K562 (cell line): ENCODE measurements around the gene OR11G2. TPM values are rescaled to one million over a fixed set of nuclear protein-coding genes. Genes with fewer than 3 reads are reported as not detected.

Source experiments
- CBX8 ChIP-seq: fragments of 200-600 bp; sonication (generic); IDR thresholded peaks from 2 replicates; pipeline ENCODE4 v1.6.1; 2012; ENCODE audit warnings: borderline replicate concordance, mixed run types, low read depth, mild to moderate bottlenecking, moderate library complexity, mixed read lengths, low read length, control low read depth, inconsistent platforms; ENCODE audit not compliant: poor library complexity, severe bottlenecking; ENCODE audit errors: extremely low read depth
- HNRNPH1 ChIP-seq: fragments of 200-400 bp; formaldehyde crosslinking; optimal IDR thresholded peaks from 2 replicates; pipeline ENCODE3; 2017; ENCODE audit warnings: low read depth, mild to moderate bottlenecking, low read length, moderate library complexity
- KAT7 ChIP-seq: sonication (generic); formaldehyde crosslinking; IDR thresholded peaks from 2 replicates; pipeline ENCODE4 v1.8.0; 2022; ENCODE audit warnings: missing genetic modification reagents, mild to moderate bottlenecking, borderline replicate concordance
- KDM4B ChIP-seq, 2 experiments: fragments of 450-650 bp in 1 of 2; sonication (generic) in 1 of 2; IDR thresholded peaks; 2 replicates each; pipeline ENCODE4 v1.6.1; 2016 to 2017; ENCODE audit warnings: borderline replicate concordance in 2 of 2, antibody characterized with exemption in 1 of 2, low read depth in 1 of 2, mild to moderate bottlenecking in 1 of 2
- KLF16 ChIP-seq: IDR thresholded peaks from 2 replicates; pipeline ENCODE4 v1.6.1; 2016; ENCODE audit warnings: antibody characterized with exemption
- MXI1 ChIP-seq: IDR thresholded peaks from 2 replicates; pipeline ENCODE4 v1.6.1; 2011; ENCODE audit warnings: low read depth, mild to moderate bottlenecking, improper control_type of control experiment, low read length
- NR4A1 ChIP-seq, 2 experiments: fragments of 250-450 bp in 1 of 2; fragments of 450-650 bp in 1 of 2; sonication (Bioruptor Pico) in 1 of 2; IDR thresholded peaks; 2 replicates each; pipeline versions ENCODE4 v1.4.0 to v1.6.1; 2016 to 2020; ENCODE audit warnings: mild to moderate bottlenecking in 2 of 2, missing compliant biosample characterization in 1 of 2, missing genetic modification characterization in 1 of 2, moderate library complexity in 1 of 2
- PTTG1 ChIP-seq: fragments of 450-650 bp; IDR thresholded peaks from 2 replicates; pipeline ENCODE4 v1.6.1; 2016; ENCODE audit warnings: low read depth, mild to moderate bottlenecking, missing genetic modification characterization, missing compliant biosample characterization
- TCFL5 ChIP-seq: fragments of 250-450 bp; sonication (Bioruptor Pico); conservative IDR thresholded peaks from 2 replicates; pipeline ENCODE4 v1.6.1; 2021; ENCODE audit warnings: mild to moderate bottlenecking, moderate library complexity, matching md5 sums
- TEAD4 ChIP-seq, 2 experiments: sonication (generic) in 1 of 2; formaldehyde crosslinking in 1 of 2; IDR thresholded peaks; 2 replicates each; pipeline versions ENCODE4 v1.6.1 to v1.8.0; 2012 to 2022; ENCODE audit warnings: borderline replicate concordance in 1 of 2, inconsistent platforms in 1 of 2, low read length in 1 of 2, mild to moderate bottlenecking in 1 of 2, missing genetic modification reagents in 1 of 2
- ZKSCAN3 ChIP-seq: fragments of 250-450 bp; sonication (Bioruptor Pico); IDR thresholded peaks from 2 replicates; pipeline ENCODE4 v1.4.0; 2020
- ZNF143 ChIP-seq: sonication (generic); formaldehyde crosslinking; IDR thresholded peaks from 2 replicates; pipeline ENCODE4 v1.9.0; 2022; ENCODE audit warnings: mild to moderate bottlenecking, missing genetic modification reagents
- ZNF175 ChIP-seq: fragments of 200-800 bp; sonication (Bioruptor generic); IDR thresholded peaks from 2 replicates; pipeline ENCODE4 v1.6.1; 2016; ENCODE audit warnings: low read depth, mild to moderate bottlenecking, missing genetic modification characterization, missing compliant biosample characterization
- ZNF449 ChIP-seq: fragments of 250-450 bp; sonication (Bioruptor Pico); IDR thresholded peaks from 2 replicates; pipeline ENCODE4 v1.8.0; 2022; ENCODE audit warnings: moderate library complexity, mild to moderate bottlenecking, inconsistent platforms
- polyA plus RNA-seq, 8 experiments: library from polyadenylated mRNA; depleted of rRNA in 4 of 8; stranded (reverse) in 5 of 8; unstranded in 3 of 8; fragments of >200 nt; fragmentation: Nextera tagmentation in 2 of 8; fragmentation: Illumina TruSeq in 1 of 8; extraction: Ambion mirVana in 2 of 8; extraction: Trizol in 1 of 8; gene quantifications; 2 replicates each; pipeline versions ENCODE4 v1.2.1 to v1.2.3, GENCODE V29; 2011 to 2014; ENCODE audit warnings: inconsistent platforms in 1 of 8, missing spikeins in 1 of 8
- total RNA-seq, 7 experiments: library from RNA; depleted of rRNA in 6 of 7; stranded (reverse); fragments of >200 nt in 6 of 7; fragmentation: Illumina TruSeq in 2 of 7; extraction: Trizol in 2 of 7; gene quantifications; 2 replicates each; pipeline versions ENCODE4 v1.2.1 to v1.2.3, GENCODE V29; 2011 to 2021; ENCODE audit warnings: low replicate concordance in 1 of 7
- TF ChIP-seq, protein P1 (sequence below), 2 experiments: fragments of 450-650 bp in 1 of 2; sonication (generic) in 1 of 2; formaldehyde crosslinking in 1 of 2; IDR thresholded peaks in 1 of 2; conservative IDR thresholded peaks in 1 of 2; 2 replicates each; pipeline versions ENCODE4 v1.6.1 to v1.8.1; 2016 to 2023; ENCODE audit warnings: mild to moderate bottlenecking in 2 of 2, moderate library complexity in 2 of 2, inconsistent platforms in 1 of 2, missing genetic modification reagents in 1 of 2
- TF ChIP-seq, protein P2 (sequence below): fragments of 450-650 bp; formaldehyde crosslinking; IDR thresholded peaks from 2 replicates; pipeline ENCODE4 v1.4.0; 2020; ENCODE audit warnings: mild to moderate bottlenecking, moderate library complexity
- TF ChIP-seq, protein P3 (sequence below): fragments of 250-450 bp; sonication (Bioruptor Pico); IDR thresholded peaks from 2 replicates; pipeline ENCODE4 v1.8.0; 2022; ENCODE audit warnings: moderate library complexity, mild to moderate bottlenecking, inconsistent platforms
- TF ChIP-seq, protein P4 (sequence below): fragments of 250-450 bp; sonication (Bioruptor Pico); IDR thresholded peaks from 2 replicates; pipeline ENCODE4 v1.4.0; 2020; ENCODE audit warnings: mild to moderate bottlenecking, moderate library complexity

The OR11G2 gene
- total and polyA plus RNA-seq, 9 of the 15 experiments (the other 6 are each of a cell fraction or from before 2014, with no cell fraction given): not detected

- TF ChIP-seq, protein P1, sequence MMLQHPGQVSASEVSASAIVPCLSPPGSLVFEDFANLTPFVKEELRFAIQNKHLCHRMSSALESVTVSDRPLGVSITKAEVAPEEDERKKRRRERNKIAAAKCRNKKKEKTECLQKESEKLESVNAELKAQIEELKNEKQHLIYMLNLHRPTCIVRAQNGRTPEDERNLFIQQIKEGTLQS (IDR thresholded peaks at IDR 0.05): no peak; the same call in 1 of the 2 replicates
- TF ChIP-seq, protein P1 (CRISPR knock-in tag; conservative IDR thresholded peaks at IDR 0.05): no peak
- TF ChIP-seq, protein P2, sequence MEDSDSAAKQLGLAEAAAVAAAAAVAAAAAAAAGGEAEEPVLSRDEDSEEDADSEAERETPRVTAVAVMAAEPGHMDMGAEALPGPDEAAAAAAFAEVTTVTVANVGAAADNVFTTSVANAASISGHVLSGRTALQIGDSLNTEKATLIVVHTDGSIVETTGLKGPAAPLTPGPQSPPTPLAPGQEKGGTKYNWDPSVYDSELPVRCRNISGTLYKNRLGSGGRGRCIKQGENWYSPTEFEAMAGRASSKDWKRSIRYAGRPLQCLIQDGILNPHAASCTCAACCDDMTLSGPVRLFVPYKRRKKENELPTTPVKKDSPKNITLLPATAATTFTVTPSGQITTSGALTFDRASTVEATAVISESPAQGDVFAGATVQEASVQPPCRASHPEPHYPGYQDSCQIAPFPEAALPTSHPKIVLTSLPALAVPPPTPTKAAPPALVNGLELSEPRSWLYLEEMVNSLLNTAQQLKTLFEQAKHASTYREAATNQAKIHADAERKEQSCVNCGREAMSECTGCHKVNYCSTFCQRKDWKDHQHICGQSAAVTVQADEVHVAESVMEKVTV (CRISPR knock-in tag): no peak
- TF ChIP-seq TCFL5: no peak
- TF ChIP-seq KAT7 (CRISPR knock-in tag): no peak
- TF ChIP-seq, protein P3, sequence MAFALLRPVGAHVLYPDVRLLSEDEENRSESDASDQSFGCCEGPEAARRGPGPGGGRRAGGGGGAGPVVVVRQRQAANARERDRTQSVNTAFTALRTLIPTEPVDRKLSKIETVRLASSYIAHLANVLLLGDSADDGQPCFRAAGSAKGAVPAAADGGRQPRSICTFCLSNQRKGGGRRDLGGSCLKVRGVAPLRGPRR (CRISPR knock-in tag): no peak
- TF ChIP-seq KLF16: peak; percentile 97
- TF ChIP-seq ZNF175 (CRISPR knock-in tag): peak; percentile 77; the same call in 1 of the 2 replicates
- peak; percentile 55; the same call in 1 of the 2 replicates for TF ChIP-seq MXI1
- TF ChIP-seq ZNF449 (CRISPR knock-in tag): no peak
- no peak for TF ChIP-seq HNRNPH1
- TF ChIP-seq PTTG1: no peak
- TF ChIP-seq, protein P4, sequence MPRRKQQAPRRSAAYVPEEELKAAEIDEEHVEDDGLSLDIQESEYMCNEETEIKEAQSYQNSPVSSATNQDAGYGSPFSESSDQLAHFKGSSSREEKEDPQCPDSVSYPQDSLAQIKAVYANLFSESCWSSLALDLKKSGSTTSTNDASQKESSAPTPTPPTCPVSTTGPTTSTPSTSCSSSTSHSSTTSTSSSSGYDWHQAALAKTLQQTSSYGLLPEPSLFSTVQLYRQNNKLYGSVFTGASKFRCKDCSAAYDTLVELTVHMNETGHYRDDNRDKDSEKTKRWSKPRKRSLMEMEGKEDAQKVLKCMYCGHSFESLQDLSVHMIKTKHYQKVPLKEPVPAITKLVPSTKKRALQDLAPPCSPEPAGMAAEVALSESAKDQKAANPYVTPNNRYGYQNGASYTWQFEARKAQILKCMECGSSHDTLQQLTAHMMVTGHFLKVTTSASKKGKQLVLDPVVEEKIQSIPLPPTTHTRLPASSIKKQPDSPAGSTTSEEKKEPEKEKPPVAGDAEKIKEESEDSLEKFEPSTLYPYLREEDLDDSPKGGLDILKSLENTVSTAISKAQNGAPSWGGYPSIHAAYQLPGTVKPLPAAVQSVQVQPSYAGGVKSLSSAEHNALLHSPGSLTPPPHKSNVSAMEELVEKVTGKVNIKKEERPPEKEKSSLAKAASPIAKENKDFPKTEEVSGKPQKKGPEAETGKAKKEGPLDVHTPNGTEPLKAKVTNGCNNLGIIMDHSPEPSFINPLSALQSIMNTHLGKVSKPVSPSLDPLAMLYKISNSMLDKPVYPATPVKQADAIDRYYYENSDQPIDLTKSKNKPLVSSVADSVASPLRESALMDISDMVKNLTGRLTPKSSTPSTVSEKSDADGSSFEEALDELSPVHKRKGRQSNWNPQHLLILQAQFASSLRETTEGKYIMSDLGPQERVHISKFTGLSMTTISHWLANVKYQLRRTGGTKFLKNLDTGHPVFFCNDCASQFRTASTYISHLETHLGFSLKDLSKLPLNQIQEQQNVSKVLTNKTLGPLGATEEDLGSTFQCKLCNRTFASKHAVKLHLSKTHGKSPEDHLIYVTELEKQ (CRISPR knock-in tag): no peak
- TF ChIP-seq TEAD4 (IDR thresholded peaks at IDR 0.05; ENCODE audit: low read length): peak; percentile 98
- no peak for TF ChIP-seq TEAD4 (CRISPR knock-in tag; IDR thresholded peaks at IDR 0.05; ENCODE audit: borderline replicate concordance)
- no peak for TF ChIP-seq NR4A1 (CRISPR knock-in tag; IDR thresholded peaks at IDR 0.05)
- TF ChIP-seq NR4A1 (tag; IDR thresholded peaks at IDR 0.05): no peak
- no peak for TF ChIP-seq ZKSCAN3
- TF ChIP-seq CBX8: no peak
- no peak for TF ChIP-seq ZNF143 (CRISPR knock-in tag)
- TF ChIP-seq KDM4B (IDR thresholded peaks at IDR 0.05; ENCODE audit: borderline replicate concordance in 2 of 2, low read depth in 1 of 2): no peak
Measured at GRCh38 chr14:20177433-20177974, 13.2 kb upstream of the OR11G2 start (continued).
